ENCODE results near the gene MYOD1. TPM values are rescaled to one million over a fixed set of nuclear protein-coding genes. Genes with fewer than 3 reads are reported as not detected.

The MYOD1 gene
- total and polyA plus RNA-seq, 9 of the 15 experiments (the other 6 are each of a cell fraction or from before 2014, with no cell fraction given), result not detected

DNA sequence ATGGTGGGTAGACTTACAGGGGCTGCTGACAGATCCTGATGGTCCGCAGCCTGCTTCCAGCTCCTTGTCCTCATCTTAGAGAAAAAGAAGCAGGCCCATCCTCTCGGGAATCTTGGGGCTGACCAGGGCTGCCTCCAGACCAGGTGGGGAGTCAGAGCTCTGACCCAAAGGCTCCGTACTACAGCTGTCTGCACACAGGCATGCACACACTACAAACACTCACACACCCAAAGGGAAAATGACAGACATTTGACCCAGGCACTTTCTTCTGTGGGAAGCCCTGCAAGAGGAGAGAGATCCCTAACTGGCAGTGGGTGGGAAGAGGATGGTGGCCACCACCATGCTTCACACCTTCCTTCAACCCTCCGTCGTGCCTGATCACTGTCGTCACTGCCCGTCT, 46.9 kb upstream of the MYOD1 start (continued):
- TF ChIP-seq, protein P1, sequence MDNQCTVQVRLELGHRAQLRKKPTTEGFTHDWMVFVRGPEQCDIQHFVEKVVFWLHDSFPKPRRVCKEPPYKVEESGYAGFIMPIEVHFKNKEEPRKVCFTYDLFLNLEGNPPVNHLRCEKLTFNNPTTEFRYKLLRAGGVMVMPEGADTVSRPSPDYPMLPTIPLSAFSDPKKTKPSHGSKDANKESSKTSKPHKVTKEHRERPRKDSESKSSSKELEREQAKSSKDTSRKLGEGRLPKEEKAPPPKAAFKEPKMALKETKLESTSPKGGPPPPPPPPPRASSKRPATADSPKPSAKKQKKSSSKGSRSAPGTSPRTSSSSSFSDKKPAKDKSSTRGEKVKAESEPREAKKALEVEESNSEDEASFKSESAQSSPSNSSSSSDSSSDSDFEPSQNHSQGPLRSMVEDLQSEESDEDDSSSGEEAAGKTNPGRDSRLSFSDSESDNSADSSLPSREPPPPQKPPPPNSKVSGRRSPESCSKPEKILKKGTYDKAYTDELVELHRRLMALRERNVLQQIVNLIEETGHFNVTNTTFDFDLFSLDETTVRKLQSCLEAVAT (IDR thresholded peaks at IDR 0.05), result no peak
- TF ChIP-seq RFX5 (IDR thresholded peaks at IDR 0.05; ENCODE audit: low read depth, low read length), result no peak

DNA sequence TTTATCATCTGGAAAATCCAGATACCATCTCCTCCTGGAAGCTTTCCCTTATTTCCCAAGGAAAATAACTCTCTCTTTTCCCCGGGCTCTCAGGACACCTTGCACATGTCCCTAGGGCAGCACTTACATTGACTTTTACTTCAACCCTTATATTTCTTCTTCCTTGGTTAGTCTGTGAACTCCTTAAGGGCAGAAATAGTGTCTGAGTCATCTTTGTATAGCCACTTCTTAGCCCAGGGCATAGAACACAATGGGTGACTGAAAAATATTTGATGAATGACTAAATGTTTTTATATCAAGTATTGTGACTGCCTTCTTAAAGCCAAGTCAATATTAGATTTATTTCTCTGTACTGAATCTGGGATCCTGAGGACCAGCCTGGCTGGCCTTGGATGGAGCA, 45.4 kb upstream of the MYOD1 start:
- ChIA-PET CTCF (ENCODE audit: low intra/inter-chr PET ratio) (interaction anchor here (0.6 kb wide), 1 partner anchor 30 kb away, joined by 3 read pairs; no protein-coding TSS in a partner anchor), POLR2A (interaction anchor here (0.9 kb wide), 1 partner anchor 10 kb away, joined by 3 read pairs; no protein-coding TSS in a partner anchor)
- no peaks in the 10 kb centered on the region for H3K9me3 ChIP-seq (replicated peaks; ENCODE audit: control insufficient read depth, insufficient read depth, low read depth, low read length)
- H3K9me1 ChIP-seq (ENCODE audit: control insufficient read depth, insufficient read depth, low read length), result no peaks in the 10 kb centered on the region
- H3K4me3 ChIP-seq, result no peak overlapping the region
- BruUV-seq (replicated peaks), result no TSS peak
- no peak for DNase-seq (ENCODE audit: extremely low read depth in 1 of 4, low spot score in 3 of 4)
- H3K27me3 ChIP-seq (ENCODE audit: control insufficient read depth in 2 of 2, insufficient read depth in 2 of 2, low read length in 2 of 2), result peaks cover 2 to 24% of the 10 kb centered on the region in 2 experiments; a peak in 3 of 5 replicates
- ATAC-seq, result no peak
- no peak overlapping the region for H3K27ac ChIP-seq (ENCODE audit: extremely low read depth, low read depth, low read length)
- no peaks in the 10 kb centered on the region for H3K4me1 ChIP-seq (replicated peaks in 1 of 2; ENCODE audit: control insufficient read depth in 2 of 2, insufficient read depth in 2 of 2, low read length in 2 of 2)
- H3K79me2 ChIP-seq (ENCODE audit: control insufficient read depth, insufficient read depth, low read length), result no peaks in the 10 kb centered on the region
- H4K20me1 ChIP-seq (replicated peaks; ENCODE audit: control insufficient read depth, insufficient read depth, low read length), result no peaks in the 10 kb centered on the region; the same call in 1 of the 2 replicates
- TF ChIP-seq CREB1 (IDR thresholded peaks at IDR 0.05) (no peak), CREB1 (CRISPR knock-in tag; IDR thresholded peaks at IDR 0.05) (no peak)
- TF ChIP-seq, protein P2, sequence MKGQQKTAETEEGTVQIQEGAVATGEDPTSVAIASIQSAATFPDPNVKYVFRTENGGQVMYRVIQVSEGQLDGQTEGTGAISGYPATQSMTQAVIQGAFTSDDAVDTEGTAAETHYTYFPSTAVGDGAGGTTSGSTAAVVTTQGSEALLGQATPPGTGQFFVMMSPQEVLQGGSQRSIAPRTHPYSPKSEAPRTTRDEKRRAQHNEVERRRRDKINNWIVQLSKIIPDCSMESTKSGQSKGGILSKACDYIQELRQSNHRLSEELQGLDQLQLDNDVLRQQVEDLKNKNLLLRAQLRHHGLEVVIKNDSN (CRISPR knock-in tag; IDR thresholded peaks at IDR 0.05), result no peak
- TF ChIP-seq, protein P3, sequence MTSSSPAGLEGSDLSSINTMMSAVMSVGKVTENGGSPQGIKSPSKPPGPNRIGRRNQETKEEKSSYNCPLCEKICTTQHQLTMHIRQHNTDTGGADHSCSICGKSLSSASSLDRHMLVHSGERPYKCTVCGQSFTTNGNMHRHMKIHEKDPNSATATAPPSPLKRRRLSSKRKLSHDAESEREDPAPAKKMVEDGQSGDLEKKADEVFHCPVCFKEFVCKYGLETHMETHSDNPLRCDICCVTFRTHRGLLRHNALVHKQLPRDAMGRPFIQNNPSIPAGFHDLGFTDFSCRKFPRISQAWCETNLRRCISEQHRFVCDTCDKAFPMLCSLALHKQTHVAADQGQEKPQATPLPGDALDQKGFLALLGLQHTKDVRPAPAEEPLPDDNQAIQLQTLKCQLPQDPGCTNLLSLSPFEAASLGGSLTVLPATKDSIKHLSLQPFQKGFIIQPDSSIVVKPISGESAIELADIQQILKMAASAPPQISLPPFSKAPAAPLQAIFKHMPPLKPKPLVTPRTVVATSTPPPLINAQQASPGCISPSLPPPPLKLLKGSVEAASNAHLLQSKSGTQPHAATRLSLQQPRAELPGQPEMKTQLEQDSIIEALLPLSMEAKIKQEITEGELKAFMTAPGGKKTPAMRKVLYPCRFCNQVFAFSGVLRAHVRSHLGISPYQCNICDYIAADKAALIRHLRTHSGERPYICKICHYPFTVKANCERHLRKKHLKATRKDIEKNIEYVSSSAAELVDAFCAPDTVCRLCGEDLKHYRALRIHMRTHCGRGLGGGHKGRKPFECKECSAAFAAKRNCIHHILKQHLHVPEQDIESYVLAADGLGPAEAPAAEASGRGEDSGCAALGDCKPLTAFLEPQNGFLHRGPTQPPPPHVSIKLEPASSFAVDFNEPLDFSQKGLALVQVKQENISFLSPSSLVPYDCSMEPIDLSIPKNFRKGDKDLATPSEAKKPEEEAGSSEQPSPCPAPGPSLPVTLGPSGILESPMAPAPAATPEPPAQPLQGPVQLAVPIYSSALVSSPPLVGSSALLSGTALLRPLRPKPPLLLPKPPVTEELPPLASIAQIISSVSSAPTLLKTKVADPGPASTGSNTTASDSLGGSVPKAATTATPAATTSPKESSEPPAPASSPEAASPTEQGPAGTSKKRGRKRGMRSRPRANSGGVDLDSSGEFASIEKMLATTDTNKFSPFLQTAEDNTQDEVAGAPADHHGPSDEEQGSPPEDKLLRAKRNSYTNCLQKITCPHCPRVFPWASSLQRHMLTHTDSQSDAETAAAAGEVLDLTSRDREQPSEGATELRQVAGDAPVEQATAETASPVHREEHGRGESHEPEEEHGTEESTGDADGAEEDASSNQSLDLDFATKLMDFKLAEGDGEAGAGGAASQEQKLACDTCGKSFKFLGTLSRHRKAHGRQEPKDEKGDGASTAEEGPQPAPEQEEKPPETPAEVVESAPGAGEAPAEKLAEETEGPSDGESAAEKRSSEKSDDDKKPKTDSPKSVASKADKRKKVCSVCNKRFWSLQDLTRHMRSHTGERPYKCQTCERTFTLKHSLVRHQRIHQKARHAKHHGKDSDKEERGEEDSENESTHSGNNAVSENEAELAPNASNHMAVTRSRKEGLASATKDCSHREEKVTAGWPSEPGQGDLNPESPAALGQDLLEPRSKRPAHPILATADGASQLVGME (CRISPR knock-in tag; IDR thresholded peaks at IDR 0.05), result no peak
- no peak overlapping the region for H2AFZ ChIP-seq (ENCODE audit: low read depth, low read length)
- no peak overlapping the region for H3K9ac ChIP-seq (ENCODE audit: insufficient read depth in 1 of 2, low read depth in 2 of 2, low read length in 2 of 2)
- no peak overlapping the region for H3K4me2 ChIP-seq (ENCODE audit: insufficient read depth, low read length)
- FAIRE-seq, result no peak
- H3K36me3 ChIP-seq (ENCODE audit: control insufficient read depth, insufficient read depth, low read length), result no peaks in the 10 kb centered on the region
- in situ Hi-C loops (cut with MboI), result no loop called here
- intact Hi-C loops (cut with micrococcal nuclease), result no loop called here
- WGBS (ENCODE audit: insufficient coverage, low coverage, missing lambda C conversion rate), result 6% methylated on average over 1 of the region's 1 CpG
